ENCODE results near the gene KMT2C. TPM values are rescaled to one million over a fixed set of nuclear protein-coding genes. Genes with fewer than 3 reads are reported as not detected.
A peak's percentile ranks its signal among the peaks of the same experiment; 100 is the strongest.
"Not testable (repeated sequence)": the region's sequence is repeated elsewhere in the genome, so short reads cannot be mapped to it uniquely, and the experiment has no call there.

KMT2C gene
- total and polyA plus RNA-seq, 4 experiments from 2014 or later, result 2.7 to 129 (median 74.5) TPM

GRCh38 chr7:152423991-152424347, 11.8 kb downstream of the KMT2C start:
- no peak overlapping the region for H3K27ac ChIP-seq (ENCODE audit: low read depth, low read length)
- intact Hi-C loops (cut with micrococcal nuclease), result no loop called here
- ChIA-PET CTCF (ENCODE audit: partially characterized antibody) (no interaction called here), POLR2A (ENCODE audit: partially characterized antibody) (interaction anchor here (0.8 kb wide), 1 partner anchor 110 kb away, joined by 3 read pairs; no protein-coding TSS in a partner anchor)
- H3K36me3 Mint-ChIP-seq, result peaks cover 34 to 38% of the 10 kb centered on the region in 2 donors
- DNase-seq, result no peak
- H3K9me3 Mint-ChIP-seq, result peaks cover 0 to 30% (median 19%) of the 10 kb centered on the region in 8 donors
- H3K9me3 ChIP-seq (ENCODE audit: control insufficient read depth in 1 of 2, low read length in 2 of 2), result no peaks in the 10 kb centered on the region
- H3K27me3 Mint-ChIP-seq, result no peaks in the 10 kb centered on the region
- peak overlapping the region in 1 of 7 donors; percentile 81 for H3K27ac Mint-ChIP-seq
- no peak overlapping the region for H3K4me3 ChIP-seq (ENCODE audit: low read length in 2 of 2)
- peaks cover 47 to 80% (median 63%) of the 10 kb centered on the region in 4 donors for H3K4me1 Mint-ChIP-seq
- H3K4me1 ChIP-seq (ENCODE audit: insufficient read depth, low read length), result peaks cover 53% of the 10 kb centered on the region
- no peaks in the 10 kb centered on the region for H3K36me3 ChIP-seq (ENCODE audit: insufficient read depth, low read length)
- peak overlapping the region in 1 of 8 donors; percentile 71 for H3K4me3 Mint-ChIP-seq
- no peaks in the 10 kb centered on the region for H3K27me3 ChIP-seq (ENCODE audit: insufficient read depth, low read length)

- peak overlapping the region in 1 of 8 donors; percentile 15 for H3K4me3 Mint-ChIP-seq
Measured at GRCh38 chr7:152423171-152423570, 12.6 kb downstream of the KMT2C start.

DNA sequence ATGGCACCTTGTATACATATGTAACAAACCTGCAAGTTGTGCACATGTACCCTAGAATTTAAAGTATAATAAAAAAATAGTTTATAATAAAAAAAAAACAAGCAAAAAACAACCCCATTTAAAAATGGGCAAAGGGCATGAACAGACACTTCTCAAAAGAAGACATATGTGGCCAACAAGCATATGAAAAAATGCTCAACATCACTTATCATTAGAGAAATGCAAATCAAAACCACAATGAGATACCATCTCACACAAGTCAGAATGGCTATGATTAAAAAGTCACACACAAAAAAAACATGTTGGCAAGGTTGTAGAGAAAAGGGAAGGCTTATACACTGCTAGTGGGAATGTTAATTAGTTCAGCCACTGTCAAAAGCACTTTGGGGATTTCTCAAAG, 14.9 kb downstream of the KMT2C start:
- H3K27me3 Mint-ChIP-seq; DNase-seq; intact Hi-C loops (cut with micrococcal nuclease); H3K36me3 ChIP-seq (ENCODE audit: insufficient read depth, low read length); H3K9me3 ChIP-seq (ENCODE audit: control insufficient read depth in 1 of 2, low read length in 2 of 2); H3K27ac ChIP-seq (ENCODE audit: low read depth, low read length); CTCF ChIA-PET (ENCODE audit: partially characterized antibody); H3K4me3 ChIP-seq (ENCODE audit: low read length in 2 of 2); POLR2A ChIA-PET (ENCODE audit: partially characterized antibody); H3K27me3 ChIP-seq (ENCODE audit: insufficient read depth, low read length): not testable (repeated sequence)
- H3K4me1 ChIP-seq (ENCODE audit: insufficient read depth, low read length), result peaks cover 28% of the 10 kb centered on the region
- H3K27ac Mint-ChIP-seq, result peak overlapping the region in 1 of 7 donors; percentile 5
- H3K36me3 Mint-ChIP-seq, result peaks cover 34 to 41% of the 10 kb centered on the region in 2 donors
- H3K4me1 Mint-ChIP-seq, result peaks cover 34 to 66% (median 41%) of the 10 kb centered on the region in 4 donors
- H3K4me3 Mint-ChIP-seq, result peak overlapping the region in 3 of 8 donors; percentile 22 to 59 (median 47)
- peaks cover 0 to 30% (median 19%) of the 10 kb centered on the region in 8 donors for H3K9me3 Mint-ChIP-seq

More at GRCh38 chr7:152423171-152423570, 12.6 kb downstream of the KMT2C start:
- Mint-ChIP-seq H3K9me3 (peaks cover 0 to 30% (median 19%) of the 10 kb centered on the region in 8 donors), H3K4me1 (peaks cover 43 to 78% (median 56%) of the 10 kb centered on the region in 4 donors), H3K36me3 (peaks cover 34 to 40% of the 10 kb centered on the region in 2 donors)
- POLR2A ChIA-PET (ENCODE audit: partially characterized antibody); intact Hi-C loops (cut with micrococcal nuclease); H3K4me3 ChIP-seq (ENCODE audit: low read length in 2 of 2); H3K27ac ChIP-seq (ENCODE audit: low read depth, low read length); DNase-seq; H3K27ac Mint-ChIP-seq; H3K27me3 ChIP-seq (ENCODE audit: insufficient read depth, low read length); H3K36me3 ChIP-seq (ENCODE audit: insufficient read depth, low read length); H3K9me3 ChIP-seq (ENCODE audit: control insufficient read depth in 1 of 2, low read length in 2 of 2); CTCF ChIA-PET (ENCODE audit: partially characterized antibody); H3K27me3 Mint-ChIP-seq: not testable (repeated sequence)
- H3K4me1 ChIP-seq (ENCODE audit: insufficient read depth, low read length), result peaks cover 47% of the 10 kb centered on the region

GRCh38 chr7:152419473-152420429, 16.1 kb downstream of the KMT2C start:
- Histone ChIP-seq H3K27me3 (ENCODE audit: insufficient read depth, low read length) (no peaks in the 10 kb centered on the region), H3K27ac (ENCODE audit: low read depth, low read length) (no peak overlapping the region), H3K36me3 (ENCODE audit: insufficient read depth, low read length) (no peaks in the 10 kb centered on the region), H3K4me1 (ENCODE audit: insufficient read depth, low read length) (peaks cover 18% of the 10 kb centered on the region), H3K9me3 (ENCODE audit: control insufficient read depth in 1 of 2, low read length in 2 of 2) (no peaks in the 10 kb centered on the region), H3K4me3 (ENCODE audit: low read length in 2 of 2) (no peak overlapping the region)
- DNase-seq, result no peak
- ChIA-PET POLR2A (ENCODE audit: partially characterized antibody) (no interaction called here), CTCF (ENCODE audit: partially characterized antibody) (no interaction called here)
- Mint-ChIP-seq H3K9me3 (peaks cover 0 to 30% (median 19%) of the 10 kb centered on the region in 8 donors), H3K27ac (peak overlapping the region in 4 of 7 donors; percentile 0 to 55 (median 26)), H3K27me3 (no peaks in the 10 kb centered on the region), H3K36me3 (peaks cover 33 to 37% of the 10 kb centered on the region in 2 donors), H3K4me3 (peak overlapping the region in 6 of 8 donors; percentile 4 to 61 (median 20)), H3K4me1 (peaks cover 26 to 62% (median 32%) of the 10 kb centered on the region in 4 donors)
- intact Hi-C loops (cut with micrococcal nuclease), result no loop called here

DNA sequence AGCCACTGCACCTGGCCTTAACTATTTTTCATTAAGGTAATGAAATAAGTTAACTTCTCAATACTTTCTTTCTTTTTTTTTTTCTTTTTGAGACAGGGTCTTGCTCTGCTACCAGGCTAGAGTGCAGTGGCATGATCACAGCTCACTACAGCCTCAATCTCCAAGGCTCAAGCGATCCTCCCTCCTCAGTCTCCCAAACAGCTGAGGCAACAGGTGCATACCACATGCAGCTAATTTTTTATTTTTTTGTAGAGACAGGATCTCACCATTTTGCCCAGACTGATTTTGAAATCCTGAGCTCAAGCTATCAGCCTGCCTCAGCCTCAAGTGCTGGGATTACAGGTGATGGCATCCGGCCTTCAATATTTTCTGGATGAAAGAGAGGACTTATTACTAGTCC, 21.0 kb downstream of the KMT2C start:
- intact Hi-C loops (cut with micrococcal nuclease), result no loop called here
- CTCF ChIA-PET (ENCODE audit: partially characterized antibody), result no interaction called here

DNA sequence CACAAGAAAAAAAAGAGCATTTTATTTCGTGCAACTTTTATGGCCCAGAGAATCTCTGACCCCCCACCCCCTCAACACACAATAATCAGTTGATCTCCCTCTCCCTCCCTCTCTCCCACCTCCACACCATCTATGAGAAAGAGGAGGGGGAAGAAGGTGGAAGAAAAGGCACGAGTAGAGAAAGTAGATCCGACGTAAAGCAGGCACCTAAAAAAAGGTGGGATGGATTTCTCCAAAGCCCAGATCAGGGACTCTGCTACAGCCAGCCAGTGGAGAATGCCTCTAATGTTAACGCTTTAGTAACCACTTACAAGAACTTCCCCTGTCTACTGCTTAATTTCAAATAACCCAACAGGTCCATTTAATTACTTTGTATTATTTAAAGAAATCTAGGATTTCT, 24.4 kb downstream of the KMT2C start:
- no peak for DNase-seq
- Mint-ChIP-seq H3K4me3 (no peak overlapping the region), H3K36me3 (peaks cover 2 to 7% of the 10 kb centered on the region in 2 donors), H3K27ac (no peak overlapping the region), H3K4me1 (peaks cover 18 to 41% (median 22%) of the 10 kb centered on the region in 4 donors), H3K27me3 (no peaks in the 10 kb centered on the region), H3K9me3 (peaks cover 0 to 13% (median 9%) of the 10 kb centered on the region in 8 donors)
- intact Hi-C loops (cut with micrococcal nuclease), result no loop called here
- Histone ChIP-seq H3K27me3 (ENCODE audit: insufficient read depth, low read length) (no peaks in the 10 kb centered on the region), H3K27ac (ENCODE audit: low read depth, low read length) (no peak overlapping the region), H3K9me3 (ENCODE audit: control insufficient read depth in 1 of 2, low read length in 2 of 2) (no peaks in the 10 kb centered on the region), H3K4me1 (ENCODE audit: insufficient read depth, low read length) (peaks cover 5% of the 10 kb centered on the region), H3K36me3 (ENCODE audit: insufficient read depth, low read length) (no peaks in the 10 kb centered on the region), H3K4me3 (ENCODE audit: low read length in 2 of 2) (no peak overlapping the region)
- CTCF ChIA-PET (ENCODE audit: partially characterized antibody), result no interaction called here
- POLR2A ChIA-PET (ENCODE audit: partially characterized antibody), result no interaction called here

More for the DNA sequence above, 21.0 kb downstream of the KMT2C start:
- Histone ChIP-seq H3K27ac (ENCODE audit: low read depth, low read length) (no peak overlapping the region), H3K27me3 (ENCODE audit: insufficient read depth, low read length) (no peaks in the 10 kb centered on the region), H3K9me3 (ENCODE audit: control insufficient read depth in 1 of 2, low read length in 2 of 2) (no peaks in the 10 kb centered on the region), H3K4me1 (ENCODE audit: insufficient read depth, low read length) (peaks cover 7% of the 10 kb centered on the region), H3K36me3 (ENCODE audit: insufficient read depth, low read length) (no peaks in the 10 kb centered on the region), H3K4me3 (ENCODE audit: low read length in 2 of 2) (no peak overlapping the region)
- H3K4me1 Mint-ChIP-seq, result peaks cover 24 to 48% (median 26%) of the 10 kb centered on the region in 4 donors
- peaks cover 8 to 10% of the 10 kb centered on the region in 2 donors for H3K36me3 Mint-ChIP-seq
- peaks cover 0 to 2% (median 0%) of the 10 kb centered on the region in 8 donors for H3K9me3 Mint-ChIP-seq
- no peak for DNase-seq
- H3K27me3 Mint-ChIP-seq, result no peaks in the 10 kb centered on the region
- POLR2A ChIA-PET (ENCODE audit: partially characterized antibody), result no interaction called here
- H3K4me3 Mint-ChIP-seq, result no peak overlapping the region
- H3K27ac Mint-ChIP-seq, result peak overlapping the region in 1 of 7 donors; percentile 66

- intact Hi-C loops (cut with micrococcal nuclease), result no loop called here
- Mint-ChIP-seq H3K4me1 (peaks cover 6 to 28% (median 11%) of the 10 kb centered on the region in 4 donors), H3K27ac (no peak overlapping the region), H3K4me3 (no peak overlapping the region), H3K9me3 (peaks cover 8 to 34% (median 10%) of the 10 kb centered on the region in 8 donors), H3K27me3 (no peaks in the 10 kb centered on the region), H3K36me3 (peaks cover 5 to 7% of the 10 kb centered on the region in 2 donors)
- CTCF ChIA-PET (ENCODE audit: partially characterized antibody), result no interaction called here
- H3K36me3 ChIP-seq (ENCODE audit: insufficient read depth, low read length), result no peaks in the 10 kb centered on the region
- POLR2A ChIA-PET (ENCODE audit: partially characterized antibody), result no interaction called here
- H3K4me3 ChIP-seq (ENCODE audit: low read length in 2 of 2), result no peak overlapping the region
- H3K9me3 ChIP-seq (ENCODE audit: control insufficient read depth in 1 of 2, low read length in 2 of 2), result no peaks in the 10 kb centered on the region
- no peak for DNase-seq
- H3K27me3 ChIP-seq (ENCODE audit: insufficient read depth, low read length), result no peaks in the 10 kb centered on the region
- no peak overlapping the region for H3K27ac ChIP-seq (ENCODE audit: low read depth, low read length)
- no peaks in the 10 kb centered on the region for H3K4me1 ChIP-seq (ENCODE audit: insufficient read depth, low read length)
Measured at GRCh38 chr7:152406491-152406890, 29.3 kb downstream of the KMT2C start.
